Transverse colon (tissue), 4 donors: ENCODE measurements around the gene OBSCN. TPM values are rescaled to one million over a fixed set of nuclear protein-coding genes. Genes with fewer than 3 reads are reported as not detected.

ENCODE experiments used
- DNase-seq: peaks from one replicate; pipeline ENCODE4 v3.0.0-alpha.2; 2019
- H3K27ac ChIP-seq, 4 donors: fragments of 200-600 bp; sonication (generic); 2 replicates each; pipeline ENCODE4 v1.5.1; 2016 to 2018; ENCODE audit warnings: inconsistent platforms in 4 of 4
- H3K27me3 ChIP-seq: fragments of 200-600 bp; sonication (generic); 2 replicates; pipeline ENCODE4 v1.5.1; 2017; ENCODE audit warnings: inconsistent platforms
- H3K36me3 ChIP-seq, 4 donors: fragments of 200-600 bp; sonication (generic); 2 replicates each; pipeline ENCODE4 v1.5.1; 2017 to 2019; ENCODE audit warnings: inconsistent platforms in 4 of 4
- H3K4me1 ChIP-seq, 4 donors: fragments of 200-600 bp; sonication (generic); 2 replicates each; pipeline ENCODE4 v1.5.1; 2017 to 2020; ENCODE audit warnings: inconsistent platforms in 4 of 4
- H3K4me3 ChIP-seq, 4 donors: fragments of 200-600 bp; sonication (generic); 1 replicate in 1 of 4; 2 replicates in 3 of 4; pipeline versions ENCODE4 v1.5.1 to v1.6.1; 2017 to 2019; ENCODE audit warnings: inconsistent platforms in 4 of 4
- H3K9me3 ChIP-seq, 2 donors: fragments of 200-600 bp; sonication (generic); 2 replicates each; pipeline ENCODE4 v1.5.1; 2017 to 2019; ENCODE audit warnings: inconsistent platforms in 2 of 2
- EP300 ChIP-seq: sonication (generic); formaldehyde crosslinking; IDR thresholded peaks from one replicate; pipeline ENCODE4 v1.6.1; 2017; ENCODE audit warnings: antibody characterized with exemption, low read depth
- POLR2A ChIP-seq: fragments of 450-650 bp; IDR thresholded peaks from one replicate; pipeline ENCODE4 v1.6.1; 2016; ENCODE audit warnings: antibody characterized with exemption, mild to moderate bottlenecking, moderate library complexity
- POLR2AphosphoS5 ChIP-seq, 3 donors: sonication (generic); formaldehyde crosslinking; IDR thresholded peaks; one replicate each; pipeline ENCODE4 v1.6.1; 2016; ENCODE audit warnings: antibody characterized with exemption in 3 of 3
- WGBS, 2 donors: methylation state at CpG; one replicate each; pipeline ENCODE4 v1.1.5; 2018; ENCODE audit warnings: low coverage in 1 of 2; 5-methylcytosine and 5-hydroxymethylcytosine counted together
- in situ Hi-C, 4 donors: fragments of 200-750 bp; cut with MboI; loops; one replicate each; pipeline versions ENCODE4 v1.15.0 to v1.15.1; 2017; ENCODE audit warnings: low sequenced_read_pairs in 3 of 4, low pct_ligation_motif_present in 1 of 4, low pct_unique_long_range_greater_than_20kb in 1 of 4
- intact Hi-C: fragments of 100-400 bp; cut with DNase I; formaldehyde crosslinking; loops from one replicate; pipeline ENCODE4 v1.15.1; 2023; ENCODE audit warnings: low total_unique reads
- total RNA-seq, 4 donors: library from RNA; depleted of rRNA; stranded (reverse); fragments of >200 nt; gene quantifications; one replicate each; pipeline ENCODE4 v1.1.0, GENCODE V29; 2016
- TF ChIP-seq, protein P1 (sequence below), 5 experiments: fragments of 200-600 bp in 3 of 5; fragments of 450-650 bp in 2 of 5; sonication (generic) in 3 of 5; IDR thresholded peaks; 1 replicate in 2 of 5; 2 replicates in 3 of 5; pipeline ENCODE4 v1.5.1; 2016 to 2017; ENCODE audit warnings: antibody characterized with exemption in 5 of 5, inconsistent platforms in 3 of 5, mild to moderate bottlenecking in 2 of 5, moderate library complexity in 1 of 5

Gene OBSCN
- total RNA-seq, 4 donors from 2014 or later = 11.9 to 21.7 (median 15.8) TPM

DNA sequence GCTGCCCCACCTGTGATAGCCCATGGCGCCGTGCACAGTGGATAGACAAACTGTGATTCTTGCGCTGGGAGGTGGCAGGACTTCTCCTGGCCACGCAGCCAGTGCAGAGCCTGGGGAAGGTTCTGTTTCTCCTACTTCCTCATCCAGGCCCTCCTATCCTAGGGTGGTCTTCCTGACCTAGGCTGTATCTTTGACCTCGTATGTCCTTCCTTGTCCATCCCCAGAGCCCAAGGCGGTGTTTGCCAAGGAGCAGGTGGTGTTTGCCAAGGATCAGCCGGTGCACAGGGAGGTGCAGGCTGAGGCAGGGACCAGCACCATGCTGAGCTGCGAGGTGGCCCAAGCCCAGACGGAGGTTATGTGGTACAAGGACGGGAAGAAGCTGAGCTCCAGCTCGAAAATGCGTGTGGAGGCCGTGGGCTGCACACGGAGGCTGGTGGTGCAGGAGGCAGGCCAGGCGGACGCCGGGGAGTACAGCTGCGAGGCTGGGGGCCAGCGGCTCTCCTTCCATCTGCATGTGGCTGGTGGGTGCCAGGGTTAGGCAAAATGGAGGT is 63.9 kb downstream of the OBSCN start:
- intact Hi-C loops = no loop called here
- TF ChIP-seq EP300 = no peak
- TF ChIP-seq POLR2A = no peak
- no peak for TF ChIP-seq POLR2AphosphoS5 (IDR thresholded peaks at IDR 0.05)
- TF ChIP-seq, protein P1, sequence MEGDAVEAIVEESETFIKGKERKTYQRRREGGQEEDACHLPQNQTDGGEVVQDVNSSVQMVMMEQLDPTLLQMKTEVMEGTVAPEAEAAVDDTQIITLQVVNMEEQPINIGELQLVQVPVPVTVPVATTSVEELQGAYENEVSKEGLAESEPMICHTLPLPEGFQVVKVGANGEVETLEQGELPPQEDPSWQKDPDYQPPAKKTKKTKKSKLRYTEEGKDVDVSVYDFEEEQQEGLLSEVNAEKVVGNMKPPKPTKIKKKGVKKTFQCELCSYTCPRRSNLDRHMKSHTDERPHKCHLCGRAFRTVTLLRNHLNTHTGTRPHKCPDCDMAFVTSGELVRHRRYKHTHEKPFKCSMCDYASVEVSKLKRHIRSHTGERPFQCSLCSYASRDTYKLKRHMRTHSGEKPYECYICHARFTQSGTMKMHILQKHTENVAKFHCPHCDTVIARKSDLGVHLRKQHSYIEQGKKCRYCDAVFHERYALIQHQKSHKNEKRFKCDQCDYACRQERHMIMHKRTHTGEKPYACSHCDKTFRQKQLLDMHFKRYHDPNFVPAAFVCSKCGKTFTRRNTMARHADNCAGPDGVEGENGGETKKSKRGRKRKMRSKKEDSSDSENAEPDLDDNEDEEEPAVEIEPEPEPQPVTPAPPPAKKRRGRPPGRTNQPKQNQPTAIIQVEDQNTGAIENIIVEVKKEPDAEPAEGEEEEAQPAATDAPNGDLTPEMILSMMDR (IDR thresholded peaks at IDR 0.05) = no peak
- peaks cover 0 to 16% (median 10%) of the 10 kb centered on the region in 4 donors for H3K4me1 ChIP-seq
- H3K9me3 ChIP-seq = no peaks in the 10 kb centered on the region
- 95% methylated on average over 19 of the region's 19 CpGs; no CpG with 5 or more reads in 1 of the 2 donors for WGBS, 2 donors
- in situ Hi-C loops = no loop called here
- DNase-seq = no peak
- no peaks in the 10 kb centered on the region for H3K36me3 ChIP-seq
- no peak overlapping the region for H3K27ac ChIP-seq
- H3K27me3 ChIP-seq = no peaks in the 10 kb centered on the region
- no peak overlapping the region for H3K4me3 ChIP-seq

DNA sequence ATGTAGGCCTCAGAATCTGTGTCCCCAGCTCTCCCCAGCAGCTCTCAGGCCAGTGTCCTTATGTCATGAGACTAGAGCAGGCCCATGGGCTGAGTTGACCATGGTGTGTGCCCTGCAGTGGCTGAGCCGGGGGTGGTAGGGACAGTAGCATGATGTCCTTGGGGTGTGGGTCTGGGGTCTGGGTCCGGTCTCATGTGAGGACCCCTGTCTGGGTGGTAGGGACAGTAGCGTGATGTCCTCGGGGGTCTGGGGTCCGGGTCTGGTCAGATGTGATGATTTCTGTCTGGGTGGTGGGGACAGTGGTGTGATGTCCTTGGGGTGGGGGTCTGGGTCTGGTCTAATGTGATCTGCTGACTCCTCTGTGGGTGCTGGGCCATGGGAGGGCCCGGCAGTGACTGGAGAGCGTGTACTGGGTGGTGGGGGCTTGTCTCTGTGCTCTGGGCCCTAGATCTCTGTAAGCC is 64.5 kb downstream of the OBSCN start:
- Histone ChIP-seq H3K27me3 (no peaks in the 10 kb centered on the region), H3K36me3 (no peaks in the 10 kb centered on the region), H3K9me3 (no peaks in the 10 kb centered on the region), H3K4me1 (peaks cover 0 to 16% (median 10%) of the 10 kb centered on the region in 4 donors), H3K27ac (no peak overlapping the region), H3K4me3 (no peak overlapping the region)
- intact Hi-C loops = no loop called here
- no peak for DNase-seq
- WGBS, 2 donors = 89% methylated on average over 6 of the region's 7 CpGs; no CpG with 5 or more reads in 1 of the 2 donors
- TF ChIP-seq POLR2A (no peak), EP300 (no peak), POLR2AphosphoS5 (IDR thresholded peaks at IDR 0.05) (no peak)
- TF ChIP-seq, protein P1 (IDR thresholded peaks at IDR 0.05) = no peak
- in situ Hi-C loops = no loop called here

DNA sequence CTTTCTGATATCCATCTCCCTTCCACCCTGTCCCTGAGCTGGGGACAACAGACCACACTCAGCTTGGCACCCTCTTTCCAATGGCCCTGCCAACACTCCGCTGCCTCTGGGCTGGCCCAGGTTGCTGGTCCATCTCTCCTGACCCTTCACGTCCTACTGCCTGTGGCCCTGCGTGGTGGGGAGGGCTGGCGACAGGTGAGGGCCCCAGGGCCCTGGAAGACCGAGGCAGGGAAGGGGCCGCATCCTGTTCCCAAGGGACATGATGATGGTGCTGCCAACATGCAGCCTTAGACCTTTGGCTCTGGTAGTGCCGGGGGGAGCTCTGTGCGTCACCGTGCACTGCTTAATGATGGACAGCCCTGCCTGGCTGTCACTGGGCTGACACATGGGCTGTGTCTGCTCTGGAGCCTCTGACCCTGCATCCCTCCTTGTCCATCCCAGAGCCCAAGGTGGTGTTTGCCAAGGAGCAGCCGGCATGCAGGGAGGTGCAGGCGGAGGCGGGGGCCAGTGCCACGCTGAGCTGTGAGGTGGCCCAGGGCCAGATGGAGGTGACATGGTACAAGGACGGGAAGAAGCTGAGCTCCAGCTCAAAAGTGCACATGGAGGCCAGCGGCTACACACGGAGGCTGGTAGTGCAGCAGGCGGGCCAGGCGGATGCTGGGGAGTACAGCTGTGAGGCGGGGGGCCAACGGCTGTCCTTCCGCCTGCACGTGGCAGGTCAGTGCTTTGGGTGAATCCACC is 65.2 kb downstream of the OBSCN start:
- H3K4me1 ChIP-seq = peaks cover 0 to 16% (median 10%) of the 10 kb centered on the region in 4 donors
- in situ Hi-C loops = no loop called here

More for the DNA sequence above, 65.2 kb downstream of the OBSCN start:
- no peak for DNase-seq
- intact Hi-C loops = no loop called here
- TF ChIP-seq, protein P1 (IDR thresholded peaks at IDR 0.05) = no peak
- TF ChIP-seq EP300 (no peak), POLR2AphosphoS5 (IDR thresholded peaks at IDR 0.05) (no peak), POLR2A (no peak)
- H3K9me3 ChIP-seq = no peaks in the 10 kb centered on the region
- H3K27me3 ChIP-seq = no peaks in the 10 kb centered on the region
- no peaks in the 10 kb centered on the region for H3K36me3 ChIP-seq
- no peak overlapping the region for H3K4me3 ChIP-seq
- no peak overlapping the region for H3K27ac ChIP-seq
- 99% methylated on average over 22 of the region's 22 CpGs; no CpG with 5 or more reads in 1 of the 2 donors for WGBS, 2 donors
